Activated gamma-delta T cell treated with Interleukin-2 at 50 U/mL for 16 hours (primary cell): ENCODE measurements around the gene TNNT3.
A peak's percentile ranks its signal among the peaks of the same experiment; 100 is the strongest.
"Not testable (repeated sequence)": the region's sequence is repeated elsewhere in the genome, so short reads cannot be mapped to it uniquely, and the experiment has no call there.

Source experiments
- DNase-seq: peaks from one replicate; pipeline ENCODE4 v3.0.0-alpha.2; 2020

TNNT3 gene

DNA sequence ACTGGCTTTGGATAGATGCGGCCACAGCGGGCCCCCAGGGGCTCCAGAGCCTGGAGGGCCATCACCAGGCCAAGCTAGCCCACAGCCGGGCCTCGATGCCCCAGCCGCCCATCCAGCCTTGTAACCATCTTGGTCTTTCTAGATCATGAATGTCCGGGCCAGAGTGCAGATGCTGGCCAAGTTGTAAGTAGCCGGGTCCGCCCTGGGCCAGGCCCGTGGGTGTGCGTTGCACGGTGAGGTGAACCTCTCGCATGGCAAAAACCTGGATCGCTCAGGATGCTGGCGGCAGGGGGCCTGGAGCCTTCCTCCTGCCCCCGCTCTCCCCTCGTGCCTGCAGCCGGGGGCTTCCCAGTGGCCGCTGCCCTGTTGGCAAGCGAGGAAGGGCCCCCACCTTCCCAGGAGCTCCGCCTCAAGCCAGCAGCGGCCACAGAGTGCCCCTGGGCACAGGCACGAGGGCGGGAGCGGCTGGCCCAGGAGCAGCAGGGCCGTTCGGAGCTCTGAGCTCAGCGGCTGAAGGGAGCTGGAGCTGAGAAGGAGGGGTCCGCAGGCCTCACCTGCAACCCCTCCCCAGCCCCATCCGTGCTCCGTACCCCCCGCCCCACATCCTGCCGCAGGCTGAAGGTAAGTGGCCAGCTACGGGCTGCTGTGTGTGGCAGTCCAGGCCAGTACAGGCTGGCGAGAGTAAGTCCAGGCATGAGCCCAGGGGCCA lies 16.7 kb downstream of the TNNT3 start:
- peak; percentile 2 for DNase-seq

- peak; percentile 2 for DNase-seq
Observed at GRCh38 chr11:1936781-1937615, 17.5 kb downstream of the TNNT3 start.

DNA sequence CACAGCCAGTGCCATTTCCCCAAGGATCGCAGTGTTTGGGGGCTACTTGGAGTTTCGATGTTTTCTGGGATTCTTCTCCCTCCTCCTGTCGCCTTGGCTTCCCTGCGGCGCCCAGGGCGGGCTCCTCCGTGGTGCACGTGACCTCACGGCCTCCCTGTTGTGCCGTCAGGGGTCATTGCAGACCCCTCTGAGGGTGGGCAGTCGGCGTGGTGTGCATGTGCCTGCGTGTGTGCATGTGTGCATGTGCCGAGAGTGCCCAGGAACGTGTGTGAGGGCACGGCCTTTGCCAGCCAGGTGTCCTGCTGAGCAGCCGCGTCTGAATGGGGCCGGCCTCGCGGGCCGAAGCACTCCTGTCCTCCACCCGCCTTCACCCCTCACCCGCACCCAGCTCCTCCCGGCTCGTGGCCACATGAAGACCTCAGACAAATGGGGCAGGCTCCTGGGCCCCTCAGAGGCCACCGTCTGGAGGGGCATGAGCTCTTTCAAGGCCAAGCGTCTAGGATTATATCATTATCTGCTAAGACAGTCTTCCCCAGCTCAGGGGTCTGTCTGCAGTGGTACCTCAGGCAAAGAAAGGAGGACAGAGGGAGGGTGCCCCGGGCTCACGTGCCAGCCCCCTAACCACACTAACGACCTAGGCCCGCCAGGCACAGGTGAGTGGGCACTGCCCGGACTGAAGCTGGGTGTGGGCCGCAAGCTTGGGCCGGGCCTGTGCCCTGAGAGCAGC lies 18.3 kb downstream of the TNNT3 start:
- DNase-seq = peak; percentile 2

DNA sequence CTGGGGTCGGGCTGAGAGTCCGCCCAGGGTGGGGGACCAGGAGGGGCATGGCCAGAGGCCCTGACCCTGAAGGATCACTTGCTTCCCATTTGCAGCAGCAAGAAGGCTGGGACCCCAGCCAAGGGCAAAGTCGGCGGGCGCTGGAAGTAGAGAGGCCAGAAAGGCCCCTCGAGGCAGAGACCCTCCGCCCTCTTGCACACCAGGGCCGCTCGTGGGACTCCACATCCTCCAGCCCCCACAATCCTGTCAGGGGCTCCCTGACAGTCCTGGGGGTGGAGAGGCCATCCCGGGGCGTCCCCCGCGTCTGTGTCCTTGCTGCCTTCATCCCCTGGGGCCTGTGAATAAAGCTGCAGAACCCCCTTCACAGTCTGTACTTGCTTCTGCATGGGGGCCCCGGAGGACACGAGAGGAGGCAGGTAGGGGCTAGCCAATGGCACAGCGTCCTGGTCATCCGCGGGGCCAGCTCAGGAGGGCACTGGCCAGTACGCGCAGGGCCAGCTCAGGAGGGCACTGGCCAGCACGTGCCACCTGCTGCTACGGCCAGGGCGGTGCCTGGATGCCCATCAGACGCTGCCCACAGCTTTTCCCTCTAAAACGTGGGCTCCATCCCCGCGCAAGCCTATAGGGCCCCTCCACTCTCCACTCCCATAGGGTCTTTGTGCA lies 19.0 kb downstream of the TNNT3 start:
- DNase-seq = no peak

DNA sequence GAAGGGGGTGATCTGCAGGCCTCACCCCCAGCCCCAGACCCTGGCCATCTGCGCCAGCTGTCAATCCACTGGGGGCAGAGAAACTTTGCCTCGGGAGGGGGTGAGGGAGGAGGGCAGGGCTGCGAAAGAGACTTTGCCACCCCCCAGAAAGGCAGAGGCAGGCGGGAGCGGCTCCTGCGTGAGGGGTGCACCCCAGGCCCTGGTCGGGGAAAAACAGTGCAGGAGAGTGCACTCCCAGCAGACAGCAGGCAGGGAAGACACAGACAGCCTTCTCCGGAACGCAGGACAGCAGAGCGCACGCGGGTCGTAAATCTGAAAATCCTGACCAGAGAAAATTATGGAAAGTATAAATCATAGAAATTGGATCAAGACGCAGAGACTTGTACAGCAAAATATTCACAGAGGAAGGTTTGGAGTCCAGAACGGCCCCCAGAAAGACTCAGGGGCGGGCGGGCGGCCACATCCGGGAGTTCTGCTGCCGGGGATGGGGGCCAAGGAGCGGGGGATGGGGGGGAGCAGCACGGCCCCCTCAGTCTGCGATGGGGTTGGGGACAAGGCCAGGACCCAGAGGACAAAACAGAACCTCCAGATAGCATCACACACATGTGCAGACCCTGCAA lies 19.6 kb downstream of the TNNT3 start:
- DNase-seq = no peak

DNA sequence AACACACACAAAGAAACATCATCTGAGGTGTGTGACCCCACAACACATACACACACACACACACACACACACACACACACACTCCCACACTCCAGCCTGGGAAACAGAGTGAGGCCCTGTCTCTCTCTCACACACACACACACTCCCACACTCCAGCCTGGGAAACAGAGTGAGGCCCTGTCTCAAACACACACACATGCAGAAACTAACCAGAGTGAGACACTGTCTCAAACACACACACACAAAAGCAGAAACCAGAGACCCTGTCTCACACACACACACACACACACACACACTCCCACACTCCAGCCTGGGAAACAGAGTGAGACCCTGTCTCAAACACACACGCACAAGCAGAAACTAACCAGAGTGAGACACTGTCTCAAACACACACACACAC lies 20.3 kb downstream of the TNNT3 start:
- DNase-seq = not testable (repeated sequence)

- DNase-seq = peak; percentile 0
Observed at GRCh38 chr11:1942558-1943260, 23.2 kb downstream of the TNNT3 start.

- peak; percentile 1 for DNase-seq
Observed at GRCh38 chr11:1943576-1943975, 24.1 kb downstream of the TNNT3 start.

GRCh38 chr11:1943977-1944376 lies 24.5 kb downstream of the TNNT3 start:
- DNase-seq = no peak

DNA sequence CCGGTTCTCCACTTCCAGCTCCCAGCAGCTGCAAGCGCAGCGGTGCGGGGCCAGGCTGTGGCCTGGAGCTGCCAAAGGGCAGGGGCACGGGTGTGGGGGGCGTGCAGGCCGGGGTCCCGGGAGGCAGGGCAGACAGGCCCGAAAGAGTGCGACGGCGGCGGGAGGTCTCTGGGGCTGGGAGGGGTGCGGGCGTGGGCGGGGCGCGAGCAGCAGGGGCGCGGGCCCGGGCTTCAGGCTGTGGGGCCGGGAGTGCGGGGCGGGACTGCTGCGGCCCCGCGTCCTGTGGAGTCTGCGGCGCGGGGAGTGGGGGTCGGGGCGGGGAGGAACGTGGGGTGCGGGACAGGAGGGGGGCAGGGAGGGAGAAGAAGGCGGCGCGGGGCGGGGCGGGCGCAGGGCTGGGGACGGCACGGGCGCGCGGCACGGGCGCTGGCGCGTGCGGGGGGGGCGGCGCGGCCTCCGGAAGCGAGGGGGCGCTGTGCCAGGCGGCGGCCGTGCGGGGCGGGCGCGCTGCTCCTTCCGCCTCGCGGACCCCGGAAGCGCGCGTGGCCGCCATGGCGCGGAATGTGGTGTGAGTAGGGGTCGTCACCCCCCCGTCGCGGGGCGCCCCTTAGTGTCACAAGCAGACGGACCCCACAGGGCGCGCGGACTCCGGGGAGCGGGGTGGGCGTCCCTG lies 27.4 kb downstream of the TNNT3 start, which contains the start of gene MRPL23:
MRPL23 (plus strand) TSS at position 521 of the 673 bp plus-strand sequence; CDS start at position 552, 31 bp downstream.
- DNase-seq = no peak

DNA sequence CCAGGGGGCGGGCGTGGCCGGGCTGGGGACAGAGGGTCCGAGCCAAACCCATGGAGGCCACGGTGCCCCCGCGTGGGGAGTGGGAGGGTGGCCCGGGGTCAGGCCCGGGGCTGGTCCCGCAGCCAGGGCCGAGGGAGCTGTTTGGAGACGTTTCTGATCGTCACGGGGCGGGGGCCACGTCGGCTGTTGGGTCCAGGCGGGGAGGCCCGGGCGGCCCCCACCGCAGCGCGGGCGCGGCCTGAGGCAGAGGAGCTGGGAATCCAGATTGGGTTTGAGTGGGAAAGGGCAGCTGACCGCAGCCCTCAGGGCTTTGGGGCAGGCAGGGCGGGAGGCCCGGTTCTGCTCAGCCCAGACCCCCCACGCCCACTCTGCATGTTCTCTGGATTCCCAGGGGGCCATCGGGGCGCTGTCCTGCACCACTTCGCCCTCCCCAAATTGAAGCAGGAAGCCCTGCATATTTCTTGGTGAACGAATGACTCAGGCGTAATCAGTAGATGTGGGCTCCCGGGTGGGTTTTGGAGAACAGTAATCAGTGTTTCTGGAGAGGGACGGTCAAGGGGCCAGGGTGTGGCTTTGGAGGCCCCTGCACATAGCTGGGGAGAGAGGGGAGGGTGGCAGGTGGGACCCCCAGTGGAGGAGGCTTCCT lies 28.2 kb downstream of the TNNT3 start:
- DNase-seq = no peak

DNA sequence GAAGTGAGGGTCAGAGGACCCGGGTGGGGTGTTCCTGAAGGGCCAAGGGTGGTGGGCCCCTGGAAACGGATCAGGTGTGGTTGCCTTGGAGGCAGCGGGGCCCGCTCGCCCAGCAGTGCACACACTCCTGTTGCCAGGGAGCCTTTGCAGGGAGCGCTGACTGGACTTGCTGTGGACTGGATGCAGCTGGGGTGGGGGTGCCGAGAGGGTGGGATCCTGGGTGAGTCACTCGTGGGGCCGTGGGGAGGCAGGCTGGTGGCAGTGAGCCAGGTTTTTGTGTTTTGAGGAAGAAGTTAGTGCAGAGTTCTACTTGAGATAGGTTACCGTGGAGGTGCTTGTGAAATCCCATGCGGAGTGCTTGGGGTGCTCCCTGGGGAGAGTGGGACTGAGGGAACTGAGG lies 28.9 kb downstream of the TNNT3 start:
- no peak for DNase-seq

GRCh38 chr11:1949302-1949701 lies 29.8 kb downstream of the TNNT3 start:
- DNase-seq = no peak

GRCh38 chr11:1949922-1950321 lies 30.4 kb downstream of the TNNT3 start:
- no peak for DNase-seq

- DNase-seq = no peak
Observed at GRCh38 chr11:1952806-1953482, 33.4 kb downstream of the TNNT3 start.

DNA sequence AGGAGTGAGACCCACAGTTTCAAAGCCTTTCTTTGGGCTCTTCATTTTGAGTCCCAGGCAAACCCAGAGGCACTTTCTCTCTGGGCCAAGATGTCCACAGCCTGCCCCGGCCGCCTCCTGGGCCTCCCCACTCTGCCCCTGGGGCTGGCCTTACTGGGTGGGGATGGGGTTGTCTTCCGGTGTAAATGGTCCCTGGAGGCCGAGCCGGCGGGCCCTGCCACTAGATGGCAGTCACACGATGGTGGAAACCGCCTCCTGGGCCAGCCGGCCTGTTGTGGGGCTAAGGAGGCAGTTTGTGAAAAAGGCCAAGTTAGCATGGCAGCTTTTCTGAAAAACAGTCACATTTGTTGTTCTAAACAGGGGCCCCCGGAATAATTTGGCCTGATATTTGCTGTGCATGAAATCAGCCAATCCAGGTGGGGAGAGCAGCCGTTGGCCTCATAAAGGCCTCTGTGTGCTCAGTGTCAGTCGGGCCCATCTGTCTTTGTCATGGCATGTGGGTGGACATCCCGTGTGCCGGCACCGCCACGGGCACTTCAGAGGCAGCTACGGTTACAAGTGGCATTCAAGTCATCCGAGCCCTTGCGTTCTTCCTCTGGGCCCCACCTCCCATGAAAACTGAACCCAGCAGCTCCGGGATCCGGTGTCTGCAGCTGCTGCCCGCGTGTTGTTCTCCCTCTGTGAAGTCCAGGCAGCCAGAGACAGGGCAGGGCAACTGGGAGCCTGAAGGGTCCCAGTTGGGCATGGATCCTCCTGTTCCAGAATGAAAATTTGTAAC lies 34.2 kb downstream of the TNNT3 start:
- no peak for DNase-seq

- no peak for DNase-seq
Observed at GRCh38 chr11:1958367-1958766, 38.9 kb downstream of the TNNT3 start.

DNA sequence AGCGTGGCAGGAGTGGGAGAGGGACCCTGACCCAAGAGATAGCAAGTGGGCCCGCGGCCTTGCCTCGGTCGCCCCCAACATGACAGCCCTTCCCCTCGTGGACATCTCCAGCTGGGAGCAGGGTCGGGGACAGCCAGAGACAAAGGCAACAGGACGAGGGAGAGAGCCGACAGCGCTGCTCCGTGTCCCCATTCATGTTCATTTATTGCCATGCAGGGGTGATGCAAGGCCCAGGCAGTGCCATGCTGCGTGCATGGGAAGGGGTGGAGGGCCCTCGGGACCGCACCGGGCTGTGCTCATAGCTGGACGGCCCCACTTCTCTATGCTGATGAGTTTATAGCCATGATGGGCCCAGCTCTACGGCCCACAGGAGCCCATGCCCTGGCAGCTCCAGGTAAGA lies 40.3 kb downstream of the TNNT3 start:
- DNase-seq = no peak

DNA sequence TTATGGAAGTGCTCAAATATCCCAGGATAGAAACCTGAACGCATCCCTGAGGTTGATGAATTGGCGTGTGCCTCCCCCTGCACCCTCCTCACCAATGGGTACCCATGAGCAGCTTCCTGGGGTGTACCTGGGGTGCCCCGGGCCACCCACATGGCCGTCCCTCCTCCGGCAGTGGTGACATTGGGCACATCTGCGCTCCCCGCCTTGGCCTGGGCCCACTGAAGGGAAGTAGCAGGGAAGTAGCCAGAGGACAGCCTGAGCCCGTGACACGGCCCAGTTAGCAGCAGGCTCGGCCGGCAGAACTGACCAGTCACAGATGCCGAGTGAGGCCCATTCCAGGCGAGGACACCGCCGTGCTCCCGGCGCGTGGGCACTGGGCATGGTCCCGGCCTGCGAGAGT lies 44.4 kb downstream of the TNNT3 start:
- no peak for DNase-seq
